Neuron (in vitro differentiated cells): ENCODE measurements around the gene PSMA4.

Experiments used
- H2AFZ ChIP-seq: one replicate; pipeline ENCODE4 v1.6.1; 2013; ENCODE audit warnings: low read depth, mild to moderate bottlenecking, inconsistent platforms, low read length, moderate library complexity
- H3K27me3 ChIP-seq: one replicate; pipeline ENCODE4 v1.6.1; 2013; ENCODE audit warnings: low read length; ENCODE audit not compliant: insufficient read depth
- H3K36me3 ChIP-seq: one replicate; pipeline ENCODE4 v1.6.1; 2013; ENCODE audit warnings: low read length; ENCODE audit not compliant: insufficient read depth
- H3K4me1 ChIP-seq: one replicate; pipeline ENCODE4 v1.6.1; 2013; ENCODE audit warnings: low read length; ENCODE audit not compliant: insufficient read depth
- H3K4me3 ChIP-seq: 2 replicates; pipeline ENCODE4 v1.5.1; 2013; ENCODE audit warnings: mild to moderate bottlenecking, low read length, moderate library complexity
- H3K9me3 ChIP-seq: one replicate; pipeline ENCODE4 v1.6.1; 2013; ENCODE audit warnings: low read length

The PSMA4 gene

GRCh38 chr15:78564743-78565096 is 24.5 kb downstream of the PSMA4 start:
- peaks cover 3% of the 10 kb centered on the region for H3K27me3 ChIP-seq
- H3K36me3 ChIP-seq, result no peaks in the 10 kb centered on the region
- peak overlapping the region; percentile 90 for H2AFZ ChIP-seq
- peaks cover 3% of the 10 kb centered on the region for H3K4me1 ChIP-seq
- H3K4me3 ChIP-seq, result peak overlapping the region; percentile 80
- no peaks in the 10 kb centered on the region for H3K9me3 ChIP-seq

GRCh38 chr15:78565097-78565950 is 25.1 kb downstream of the PSMA4 start, which contains the start of gene CHRNA5:
CHRNA5 (plus strand) TSS chr15:78565520; CDS start chr15:78565720, 200 bp downstream.
- Histone ChIP-seq H3K4me1 (peaks cover 3% of the 10 kb centered on the region), H3K4me3 (peak within 1 kb of the TSS; percentile 80), H3K9me3 (no peaks in the 10 kb centered on the region), H3K27me3 (peaks cover 3% of the 10 kb centered on the region), H3K36me3 (no peaks in the 10 kb centered on the region), H2AFZ (peak within 1 kb of the TSS; percentile 90)

- Histone ChIP-seq H3K4me1 (peaks cover 3% of the 10 kb centered on the region), H3K36me3 (no peaks in the 10 kb centered on the region), H2AFZ (peak overlapping the region; percentile 90), H3K9me3 (no peaks in the 10 kb centered on the region), H3K27me3 (peaks cover 3% of the 10 kb centered on the region), H3K4me3 (peak overlapping the region; percentile 80)
These were observed 25.9 kb downstream of the PSMA4 start for GRCh38 chr15:78565951-78566774.

- H2AFZ ChIP-seq, result no peak overlapping the region
- peaks cover 3% of the 10 kb centered on the region for H3K4me1 ChIP-seq
These were observed 27.3 kb downstream of the PSMA4 start for GRCh38 chr15:78567531-78567930.

GRCh38 chr15:78570710-78571109 is 30.5 kb downstream of the PSMA4 start:
- Histone ChIP-seq H3K4me3 (no peak overlapping the region), H3K27me3 (no peaks in the 10 kb centered on the region), H2AFZ (no peak overlapping the region), H3K4me1 (no peaks in the 10 kb centered on the region), H3K36me3 (no peaks in the 10 kb centered on the region), H3K9me3 (peaks cover 3% of the 10 kb centered on the region)

More at GRCh38 chr15:78567531-78567930, 27.3 kb downstream of the PSMA4 start:
- Histone ChIP-seq H3K4me3 (peak overlapping the region; percentile 1), H3K36me3 (no peaks in the 10 kb centered on the region), H3K27me3 (peaks cover 3% of the 10 kb centered on the region), H3K9me3 (no peaks in the 10 kb centered on the region)

GRCh38 chr15:78571382-78571781 is 31.1 kb downstream of the PSMA4 start:
- Histone ChIP-seq H3K4me1 (no peaks in the 10 kb centered on the region), H2AFZ (no peak overlapping the region), H3K36me3 (no peaks in the 10 kb centered on the region), H3K9me3 (peaks cover 3% of the 10 kb centered on the region), H3K4me3 (no peak overlapping the region), H3K27me3 (no peaks in the 10 kb centered on the region)

- no peaks in the 10 kb centered on the region for H3K27me3 ChIP-seq
- H3K9me3 ChIP-seq, result peaks cover 3% of the 10 kb centered on the region
- H3K36me3 ChIP-seq, result no peaks in the 10 kb centered on the region
- no peak overlapping the region for H2AFZ ChIP-seq
- no peaks in the 10 kb centered on the region for H3K4me1 ChIP-seq
- H3K4me3 ChIP-seq, result no peak overlapping the region
These were observed 33.2 kb downstream of the PSMA4 start for GRCh38 chr15:78573416-78573815.

- H3K27me3 ChIP-seq, result no peaks in the 10 kb centered on the region
- peaks cover 3% of the 10 kb centered on the region for H3K9me3 ChIP-seq
- no peaks in the 10 kb centered on the region for H3K4me1 ChIP-seq
- no peak overlapping the region for H3K4me3 ChIP-seq
- H3K36me3 ChIP-seq, result no peaks in the 10 kb centered on the region
- H2AFZ ChIP-seq, result no peak overlapping the region
These were observed 34.7 kb downstream of the PSMA4 start for GRCh38 chr15:78574944-78575343.

GRCh38 chr15:78597583-78597982 is 57.3 kb downstream of the PSMA4 start:
- Histone ChIP-seq H3K4me1 (no peaks in the 10 kb centered on the region), H3K27me3 (no peaks in the 10 kb centered on the region), H3K9me3 (peaks cover 2% of the 10 kb centered on the region), H3K36me3 (peaks cover 11% of the 10 kb centered on the region), H2AFZ (no peak overlapping the region), H3K4me3 (no peak overlapping the region)

GRCh38 chr15:78598348-78598747 is 58.1 kb downstream of the PSMA4 start:
- H2AFZ ChIP-seq, result no peak overlapping the region
- H3K4me1 ChIP-seq, result no peaks in the 10 kb centered on the region
- H3K9me3 ChIP-seq, result peaks cover 2% of the 10 kb centered on the region
- H3K4me3 ChIP-seq, result no peak overlapping the region
- no peaks in the 10 kb centered on the region for H3K27me3 ChIP-seq
- peaks cover 5% of the 10 kb centered on the region for H3K36me3 ChIP-seq

- Histone ChIP-seq H2AFZ (no peak overlapping the region), H3K36me3 (peaks cover 3% of the 10 kb centered on the region), H3K27me3 (no peaks in the 10 kb centered on the region), H3K4me1 (no peaks in the 10 kb centered on the region), H3K9me3 (peaks cover 2% of the 10 kb centered on the region), H3K4me3 (no peak overlapping the region)
These were observed 58.9 kb downstream of the PSMA4 start for GRCh38 chr15:78599189-78599588.
